IPS DF 6.9 (cell line): ENCODE measurements around the gene CDK15.
"Not testable (repeated sequence)": the region's sequence is repeated elsewhere in the genome, so short reads cannot be mapped to it uniquely, and the experiment has no call there.

Experiments used
- DNase-seq: peaks from one replicate; pipeline ENCODE4 v3.0.0-alpha.2; 2013; ENCODE audit warnings: low read depth, low spot score
- H3K27ac ChIP-seq: one replicate; pipeline ENCODE4 v1.5.1; 2013; ENCODE audit warnings: low read length, control low read depth
- H3K27me3 ChIP-seq: 2 replicates; pipeline ENCODE4 v1.6.1; 2013; ENCODE audit warnings: mild to moderate bottlenecking, low read length; ENCODE audit not compliant: control insufficient read depth, insufficient read depth
- H3K36me3 ChIP-seq: 2 replicates; pipeline ENCODE4 v1.6.1; 2013; ENCODE audit warnings: low read length; ENCODE audit not compliant: control insufficient read depth, insufficient read depth
- H3K4me1 ChIP-seq: 2 replicates; pipeline ENCODE4 v1.6.1; 2013; ENCODE audit warnings: low read length; ENCODE audit not compliant: control insufficient read depth, insufficient read depth
- H3K4me3 ChIP-seq: 2 replicates; pipeline ENCODE4 v1.5.1; 2013; ENCODE audit warnings: mild to moderate bottlenecking, low read length
- H3K9me3 ChIP-seq: 2 replicates; pipeline ENCODE4 v1.6.1; 2013; ENCODE audit warnings: low read length, inconsistent platforms; ENCODE audit not compliant: control insufficient read depth, insufficient read depth
- WGBS: extraction: QIAGEN DNeasy Blood & Tissue Kit; methylation state at CpG from one replicate; pipeline ENCODE4 v1.1.7; 2013; ENCODE audit warnings: mixed read lengths, missing lambda C conversion rate; ENCODE audit not compliant: insufficient read length, insufficient coverage; 5-methylcytosine and 5-hydroxymethylcytosine counted together

The CDK15 gene

GRCh38 chr2:201806442-201807170, at the start of gene CDK15:
TSS of gene CDK15 (plus strand) at chr2:201806537. CDS start at chr2:201806665, 128 bp downstream.
- Histone ChIP-seq H3K4me3 (no peak within 1 kb of the TSS), H3K36me3 (no peaks in the 10 kb centered on the region), H3K27me3 (no peaks in the 10 kb centered on the region), H3K9me3 (no peaks in the 10 kb centered on the region), H3K4me1 (no peaks in the 10 kb centered on the region), H3K27ac (no peak within 1 kb of the TSS)
- no CpG with 5 or more reads among the region's 10 CpGs for WGBS
- DNase-seq: no peak

GRCh38 chr2:201758234-201758633, 48.1 kb upstream of the CDK15 start:
- no peaks in the 10 kb centered on the region for H3K9me3 ChIP-seq
- peaks cover 9% of the 10 kb centered on the region for H3K36me3 ChIP-seq
- H3K27me3 ChIP-seq: no peaks in the 10 kb centered on the region
- no peak overlapping the region for H3K4me3 ChIP-seq
- no CpG with 5 or more reads among the region's 1 CpG for WGBS
- no peak for DNase-seq
- no peak overlapping the region for H3K27ac ChIP-seq
- H3K4me1 ChIP-seq: no peaks in the 10 kb centered on the region

GRCh38 chr2:201758873-201759272, 47.5 kb upstream of the CDK15 start:
- Histone ChIP-seq H3K4me3 (no peak overlapping the region), H3K36me3 (peaks cover 9% of the 10 kb centered on the region), H3K27me3 (no peaks in the 10 kb centered on the region), H3K27ac (no peak overlapping the region), H3K9me3 (no peaks in the 10 kb centered on the region), H3K4me1 (no peaks in the 10 kb centered on the region)
- no peak for DNase-seq
- WGBS: no CpG with 5 or more reads among the region's 3 CpGs

- no CpG with 5 or more reads among the region's 1 CpG for WGBS
- H3K36me3 ChIP-seq: peaks cover 9% of the 10 kb centered on the region
These were observed 46.8 kb upstream of the CDK15 start for GRCh38 chr2:201759567-201759966.

GRCh38 chr2:201761101-201761500, 45.2 kb upstream of the CDK15 start:
- no peaks in the 10 kb centered on the region for H3K27me3 ChIP-seq
- no CpG with 5 or more reads among the region's 4 CpGs for WGBS
- peaks cover 9% of the 10 kb centered on the region for H3K36me3 ChIP-seq
- no peak overlapping the region for H3K27ac ChIP-seq
- no peaks in the 10 kb centered on the region for H3K4me1 ChIP-seq
- no peak for DNase-seq
- H3K9me3 ChIP-seq: no peaks in the 10 kb centered on the region
- no peak overlapping the region for H3K4me3 ChIP-seq

More at GRCh38 chr2:201759567-201759966, 46.8 kb upstream of the CDK15 start:
- Histone ChIP-seq H3K27ac (no peak overlapping the region), H3K4me1 (no peaks in the 10 kb centered on the region), H3K27me3 (no peaks in the 10 kb centered on the region), H3K4me3 (no peak overlapping the region), H3K9me3 (no peaks in the 10 kb centered on the region)
- no peak for DNase-seq

- H3K36me3 ChIP-seq, H3K9me3 ChIP-seq, DNase-seq, H3K4me1 ChIP-seq, H3K27ac ChIP-seq, H3K4me3 ChIP-seq, H3K27me3 ChIP-seq: not testable (repeated sequence)
- no CpG with 5 or more reads among the region's 7 CpGs for WGBS
These were observed 41.9 kb upstream of the CDK15 start for GRCh38 chr2:201764469-201764868.

GRCh38 chr2:201765799-201766198, 40.5 kb upstream of the CDK15 start:
- no peak overlapping the region for H3K4me3 ChIP-seq
- no peaks in the 10 kb centered on the region for H3K4me1 ChIP-seq
- no peak for DNase-seq
- H3K27ac ChIP-seq: no peak overlapping the region
- H3K27me3 ChIP-seq: no peaks in the 10 kb centered on the region
- H3K36me3 ChIP-seq: peaks cover 9% of the 10 kb centered on the region
- H3K9me3 ChIP-seq: no peaks in the 10 kb centered on the region

- no peak overlapping the region for H3K27ac ChIP-seq
- no peaks in the 10 kb centered on the region for H3K27me3 ChIP-seq
- no peaks in the 10 kb centered on the region for H3K36me3 ChIP-seq
- H3K4me3 ChIP-seq: no peak overlapping the region
- DNase-seq: no peak
- no CpG with 5 or more reads among the region's 1 CpG for WGBS
- no peaks in the 10 kb centered on the region for H3K9me3 ChIP-seq
- no peaks in the 10 kb centered on the region; the same call in 1 of the 2 replicates for H3K4me1 ChIP-seq
These were observed 37.4 kb upstream of the CDK15 start for GRCh38 chr2:201768918-201769317.

- Histone ChIP-seq H3K9me3 (no peaks in the 10 kb centered on the region), H3K36me3 (no peaks in the 10 kb centered on the region), H3K4me1 (no peaks in the 10 kb centered on the region; the same call in 1 of the 2 replicates), H3K4me3 (no peak overlapping the region), H3K27ac (no peak overlapping the region), H3K27me3 (no peaks in the 10 kb centered on the region)
- WGBS: no CpG with 5 or more reads among the region's 4 CpGs
- no peak for DNase-seq
These were observed 36.5 kb upstream of the CDK15 start for GRCh38 chr2:201769666-201770373.

GRCh38 chr2:201773990-201774389, 32.3 kb upstream of the CDK15 start:
- no peak overlapping the region for H3K27ac ChIP-seq
- no peaks in the 10 kb centered on the region; the same call in 1 of the 2 replicates for H3K4me1 ChIP-seq
- H3K9me3 ChIP-seq: no peaks in the 10 kb centered on the region
- no peak for DNase-seq
- no CpG with 5 or more reads among the region's 1 CpG for WGBS
- no peaks in the 10 kb centered on the region for H3K36me3 ChIP-seq
- no peaks in the 10 kb centered on the region for H3K27me3 ChIP-seq
- H3K4me3 ChIP-seq: no peak overlapping the region
